LNCaP clone FGC (cell line): ENCODE data around the gene RBM39.

ENCODE experiments used
- DNase-seq: peaks from one replicate; pipeline ENCODE4 v3.0.0-alpha.2; 2011; ENCODE audit warnings: low read depth
- H3K4me3 ChIP-seq: 2 replicates; pipeline ENCODE4 v1.5.1; 2011; ENCODE audit warnings: mild to moderate bottlenecking, low read depth, low read length, control low read depth
- TF ChIP-seq, protein P1 (sequence below): IDR thresholded peaks from 2 replicates; pipeline ENCODE4 v1.5.1; 2012; ENCODE audit warnings: mild to moderate bottlenecking; ENCODE audit not compliant: control insufficient read depth, insufficient read depth; ENCODE audit errors: extremely low read depth

The RBM39 gene

GRCh38 chr20:35743693-35744491, 1.8 kb upstream of the RBM39 start:
- DNase-seq = no peak
- TF ChIP-seq, protein P1, sequence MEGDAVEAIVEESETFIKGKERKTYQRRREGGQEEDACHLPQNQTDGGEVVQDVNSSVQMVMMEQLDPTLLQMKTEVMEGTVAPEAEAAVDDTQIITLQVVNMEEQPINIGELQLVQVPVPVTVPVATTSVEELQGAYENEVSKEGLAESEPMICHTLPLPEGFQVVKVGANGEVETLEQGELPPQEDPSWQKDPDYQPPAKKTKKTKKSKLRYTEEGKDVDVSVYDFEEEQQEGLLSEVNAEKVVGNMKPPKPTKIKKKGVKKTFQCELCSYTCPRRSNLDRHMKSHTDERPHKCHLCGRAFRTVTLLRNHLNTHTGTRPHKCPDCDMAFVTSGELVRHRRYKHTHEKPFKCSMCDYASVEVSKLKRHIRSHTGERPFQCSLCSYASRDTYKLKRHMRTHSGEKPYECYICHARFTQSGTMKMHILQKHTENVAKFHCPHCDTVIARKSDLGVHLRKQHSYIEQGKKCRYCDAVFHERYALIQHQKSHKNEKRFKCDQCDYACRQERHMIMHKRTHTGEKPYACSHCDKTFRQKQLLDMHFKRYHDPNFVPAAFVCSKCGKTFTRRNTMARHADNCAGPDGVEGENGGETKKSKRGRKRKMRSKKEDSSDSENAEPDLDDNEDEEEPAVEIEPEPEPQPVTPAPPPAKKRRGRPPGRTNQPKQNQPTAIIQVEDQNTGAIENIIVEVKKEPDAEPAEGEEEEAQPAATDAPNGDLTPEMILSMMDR = no peak
- peak overlapping the region; percentile 86; the same call in 1 of the 2 replicates for H3K4me3 ChIP-seq

GRCh38 chr20:35742741-35743523, 872 bp upstream of the RBM39 start:
- TF ChIP-seq, protein P1 = no peak
- DNase-seq = no peak
- peak overlapping the region; percentile 86 for H3K4me3 ChIP-seq

DNA sequence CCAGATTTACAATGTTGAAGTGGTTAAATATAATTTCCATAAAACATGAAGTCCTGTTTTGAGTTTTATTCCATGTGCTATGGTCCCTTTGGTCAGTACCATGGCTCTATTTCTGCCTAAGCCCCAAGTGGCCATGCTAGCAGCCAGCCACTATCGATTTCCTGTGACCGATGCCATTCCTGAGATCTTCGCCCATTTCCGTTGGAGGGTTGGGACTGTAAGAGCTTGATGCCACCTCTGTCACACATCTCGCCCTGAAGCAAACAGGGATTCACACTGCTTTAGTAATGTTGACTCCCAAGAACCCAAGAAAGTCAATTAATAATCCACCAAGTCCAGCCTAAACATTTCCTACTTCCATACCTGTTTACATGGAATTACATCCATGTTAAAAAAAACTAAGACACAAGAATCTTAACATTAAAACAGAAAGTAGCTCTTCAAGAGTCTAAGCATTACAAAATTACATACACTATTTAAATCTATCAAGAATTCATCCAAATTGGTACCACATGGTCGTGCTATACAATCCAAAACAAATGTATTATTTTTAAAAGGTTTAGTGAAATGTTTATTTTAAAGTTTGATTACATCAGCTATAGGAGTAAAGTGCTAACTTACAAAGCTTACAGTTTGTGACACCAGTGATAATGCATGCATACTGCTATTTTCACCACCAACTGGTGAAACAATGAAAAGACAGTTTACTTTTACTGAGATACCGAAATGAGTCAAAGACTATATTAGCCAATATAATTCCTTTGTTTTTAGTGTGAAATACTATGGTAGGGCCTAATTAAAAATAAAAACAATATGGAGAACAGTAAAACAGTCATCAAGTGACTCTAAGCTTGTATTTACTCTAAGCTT, 2.5 kb downstream of the RBM39 start:
- DNase-seq = no peak
- TF ChIP-seq, protein P1 = peak; percentile 40
- peak overlapping the region; percentile 86; the same call in 1 of the 2 replicates for H3K4me3 ChIP-seq

- DNase-seq = no peak
- TF ChIP-seq, protein P1 = no peak
- H3K4me3 ChIP-seq = no peak overlapping the region
Observed at GRCh38 chr20:35738410-35739179, 3.5 kb downstream of the RBM39 start.

GRCh38 chr20:35737865-35738333, 4.2 kb downstream of the RBM39 start:
- DNase-seq = no peak
- H3K4me3 ChIP-seq = no peak overlapping the region
- TF ChIP-seq, protein P1 = no peak
